ENCODE data around the gene NPL. TPM values are rescaled to one million over a fixed set of nuclear protein-coding genes. Genes with fewer than 3 reads are reported as not detected.

The NPL gene
- total and polyA plus RNA-seq, 2 of the 13 experiments (the other 11 are each of a cell fraction or from before 2014, with no cell fraction given), result 0.03 to 0.04 TPM

DNA sequence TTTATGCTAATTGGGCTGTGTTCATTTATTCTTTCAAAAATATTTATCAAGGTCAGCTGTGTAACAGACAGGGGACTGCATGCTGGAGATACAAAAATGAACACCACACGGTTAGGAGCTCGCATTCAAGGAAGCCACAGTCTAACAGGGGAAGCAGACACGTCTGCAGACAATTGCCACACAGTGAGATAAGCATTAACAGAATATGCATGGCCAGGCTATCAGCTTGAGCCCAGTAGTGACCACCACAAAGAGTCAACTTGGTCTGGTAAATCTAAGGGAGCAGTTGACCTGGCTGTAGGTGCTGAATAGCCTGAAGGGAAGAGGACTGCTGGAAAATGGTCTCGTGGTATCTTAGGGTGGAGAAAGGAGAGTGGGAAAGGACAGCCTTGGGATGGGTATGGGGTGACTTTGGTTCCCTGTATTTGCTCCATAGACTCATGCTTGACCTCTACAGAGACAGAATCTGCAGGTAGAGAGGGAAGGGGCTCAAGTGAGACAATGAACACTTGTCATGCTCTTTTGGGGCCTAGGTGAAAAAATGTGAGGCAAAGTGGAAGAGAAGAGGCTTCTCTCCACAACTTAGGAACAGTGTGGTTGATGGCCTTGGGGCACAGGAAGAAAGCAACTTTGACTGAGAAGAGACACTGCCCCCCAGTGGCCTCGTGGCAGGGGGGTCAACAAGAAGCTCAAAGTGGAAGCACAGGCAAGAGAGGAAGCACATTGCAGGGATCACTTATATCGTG, 7.6 kb upstream of the NPL start (continued):
- TF ChIP-seq, protein P1, sequence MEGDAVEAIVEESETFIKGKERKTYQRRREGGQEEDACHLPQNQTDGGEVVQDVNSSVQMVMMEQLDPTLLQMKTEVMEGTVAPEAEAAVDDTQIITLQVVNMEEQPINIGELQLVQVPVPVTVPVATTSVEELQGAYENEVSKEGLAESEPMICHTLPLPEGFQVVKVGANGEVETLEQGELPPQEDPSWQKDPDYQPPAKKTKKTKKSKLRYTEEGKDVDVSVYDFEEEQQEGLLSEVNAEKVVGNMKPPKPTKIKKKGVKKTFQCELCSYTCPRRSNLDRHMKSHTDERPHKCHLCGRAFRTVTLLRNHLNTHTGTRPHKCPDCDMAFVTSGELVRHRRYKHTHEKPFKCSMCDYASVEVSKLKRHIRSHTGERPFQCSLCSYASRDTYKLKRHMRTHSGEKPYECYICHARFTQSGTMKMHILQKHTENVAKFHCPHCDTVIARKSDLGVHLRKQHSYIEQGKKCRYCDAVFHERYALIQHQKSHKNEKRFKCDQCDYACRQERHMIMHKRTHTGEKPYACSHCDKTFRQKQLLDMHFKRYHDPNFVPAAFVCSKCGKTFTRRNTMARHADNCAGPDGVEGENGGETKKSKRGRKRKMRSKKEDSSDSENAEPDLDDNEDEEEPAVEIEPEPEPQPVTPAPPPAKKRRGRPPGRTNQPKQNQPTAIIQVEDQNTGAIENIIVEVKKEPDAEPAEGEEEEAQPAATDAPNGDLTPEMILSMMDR (CRISPR knock-in tag; IDR thresholded peaks at IDR 0.05), result peak; percentile 74
- no peak for TF ChIP-seq PITX1 (CRISPR knock-in tag; IDR thresholded peaks at IDR 0.05)

DNA sequence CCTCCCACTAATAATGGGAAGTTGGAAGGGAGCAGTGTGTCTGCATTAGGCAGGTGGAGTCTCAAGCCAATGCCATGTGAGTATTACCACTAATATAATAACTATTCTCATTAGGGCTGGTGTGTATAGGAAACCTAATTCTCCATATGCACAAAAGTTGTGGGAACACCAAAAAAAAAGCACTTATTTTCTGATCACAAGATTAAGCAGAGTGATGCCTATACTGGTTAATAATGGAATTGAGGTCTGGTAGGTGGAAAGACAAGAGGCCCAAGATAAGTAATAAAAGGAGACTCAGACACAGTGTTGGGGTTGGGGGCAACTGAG, 7.0 kb upstream of the NPL start:
- intact Hi-C loops (cut with micrococcal nuclease; ENCODE audit: unreplicated experiment), result loop anchor here (1.0 kb wide), 1 partner anchor 181 kb away; no protein-coding TSS in a partner anchor

More for the DNA sequence above, 7.0 kb upstream of the NPL start:
- Histone ChIP-seq H3K79me2 (ENCODE audit: insufficient read depth, low read length) (no peaks in the 10 kb centered on the region), H3K36me3 (replicated peaks in 1 of 2; ENCODE audit: control insufficient read depth in 1 of 2, insufficient read depth in 2 of 2, low read length in 2 of 2) (no peaks in the 10 kb centered on the region), H3K4me3 (replicated peaks in 1 of 3; ENCODE audit: insufficient read depth in 1 of 3, low read depth in 2 of 3, low read length in 3 of 3) (no peak overlapping the region), H3K4me1 (ENCODE audit: insufficient read depth, low read length) (no peaks in the 10 kb centered on the region), H2AFZ (ENCODE audit: low read length) (no peak overlapping the region), H3K9ac (ENCODE audit: insufficient read depth, low read depth, low read length) (no peak overlapping the region), H3K27me3 (ENCODE audit: control insufficient read depth in 1 of 2, insufficient read depth in 2 of 2, low read length in 2 of 2) (no peaks in the 10 kb centered on the region; a peak in 1 of 5 replicates), H4K20me1 (ENCODE audit: insufficient read depth, low read length) (no peaks in the 10 kb centered on the region), H3K4me2 (ENCODE audit: low read depth, low read length) (no peak overlapping the region), H3K9me3 (ENCODE audit: low read length) (no peaks in the 10 kb centered on the region), H3K27ac (ENCODE audit: extremely low read length, insufficient read depth, low read length) (no peak overlapping the region)
- ChIA-PET POLR2A (no interaction called here), CTCF (ENCODE audit: low intra/inter-chr PET ratio, low total read pairs) (interaction anchor here (1.5 to 4.4 kb wide), 3 partner anchors 181 to 698 kb away, joined by 5 to 44 read pairs (median 9); no protein-coding TSS in a partner anchor)
- no peak for TF ChIP-seq ZFP62 (CRISPR knock-in tag; IDR thresholded peaks at IDR 0.05)
- TF ChIP-seq ZSCAN9 (CRISPR knock-in tag; IDR thresholded peaks at IDR 0.05; ENCODE audit: borderline replicate concordance), result no peak
- TF ChIP-seq, protein P2, sequence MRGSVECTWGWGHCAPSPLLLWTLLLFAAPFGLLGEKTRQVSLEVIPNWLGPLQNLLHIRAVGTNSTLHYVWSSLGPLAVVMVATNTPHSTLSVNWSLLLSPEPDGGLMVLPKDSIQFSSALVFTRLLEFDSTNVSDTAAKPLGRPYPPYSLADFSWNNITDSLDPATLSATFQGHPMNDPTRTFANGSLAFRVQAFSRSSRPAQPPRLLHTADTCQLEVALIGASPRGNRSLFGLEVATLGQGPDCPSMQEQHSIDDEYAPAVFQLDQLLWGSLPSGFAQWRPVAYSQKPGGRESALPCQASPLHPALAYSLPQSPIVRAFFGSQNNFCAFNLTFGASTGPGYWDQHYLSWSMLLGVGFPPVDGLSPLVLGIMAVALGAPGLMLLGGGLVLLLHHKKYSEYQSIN (CRISPR knock-in tag; IDR thresholded peaks at IDR 0.05; ENCODE audit: borderline replicate concordance), result no peak
- TF ChIP-seq ZFP36L2 (CRISPR knock-in tag; IDR thresholded peaks at IDR 0.05), result no peak
- TF ChIP-seq MYNN (CRISPR knock-in tag; IDR thresholded peaks at IDR 0.05; ENCODE audit: low read depth), result no peak
- no peak for TF ChIP-seq ZSCAN20 (CRISPR knock-in tag; IDR thresholded peaks at IDR 0.05; ENCODE audit: borderline replicate concordance)
- in situ Hi-C loops (cut with HindIII; ENCODE audit: extremely low pct_ligation_motif_present, low pct_unique_long_range_greater_than_20kb), result loop anchor here (10.0 to 25.0 kb wide), 2 partner anchors 338 to 695 kb away; no protein-coding TSS in a partner anchor
- ATAC-seq, result no peak
- no peak for FAIRE-seq
- no TSS peak for BruUV-seq (replicated peaks)
- no peak for DNase-seq (ENCODE audit: low spot score)

Measured in HepG2 (cell line).